ENCODE measurements around the gene RPS14. TPM values are rescaled to one million over a fixed set of nuclear protein-coding genes. Genes with fewer than 3 reads are reported as not detected.
A peak's percentile ranks its signal among the peaks of the same experiment; 100 is the strongest.

RPS14 gene
- polyA plus RNA-seq (2013, experiment 1 of 2), result 2,100 TPM
- 1,972 TPM for polyA plus RNA-seq (2013, experiment 2 of 2)

DNA sequence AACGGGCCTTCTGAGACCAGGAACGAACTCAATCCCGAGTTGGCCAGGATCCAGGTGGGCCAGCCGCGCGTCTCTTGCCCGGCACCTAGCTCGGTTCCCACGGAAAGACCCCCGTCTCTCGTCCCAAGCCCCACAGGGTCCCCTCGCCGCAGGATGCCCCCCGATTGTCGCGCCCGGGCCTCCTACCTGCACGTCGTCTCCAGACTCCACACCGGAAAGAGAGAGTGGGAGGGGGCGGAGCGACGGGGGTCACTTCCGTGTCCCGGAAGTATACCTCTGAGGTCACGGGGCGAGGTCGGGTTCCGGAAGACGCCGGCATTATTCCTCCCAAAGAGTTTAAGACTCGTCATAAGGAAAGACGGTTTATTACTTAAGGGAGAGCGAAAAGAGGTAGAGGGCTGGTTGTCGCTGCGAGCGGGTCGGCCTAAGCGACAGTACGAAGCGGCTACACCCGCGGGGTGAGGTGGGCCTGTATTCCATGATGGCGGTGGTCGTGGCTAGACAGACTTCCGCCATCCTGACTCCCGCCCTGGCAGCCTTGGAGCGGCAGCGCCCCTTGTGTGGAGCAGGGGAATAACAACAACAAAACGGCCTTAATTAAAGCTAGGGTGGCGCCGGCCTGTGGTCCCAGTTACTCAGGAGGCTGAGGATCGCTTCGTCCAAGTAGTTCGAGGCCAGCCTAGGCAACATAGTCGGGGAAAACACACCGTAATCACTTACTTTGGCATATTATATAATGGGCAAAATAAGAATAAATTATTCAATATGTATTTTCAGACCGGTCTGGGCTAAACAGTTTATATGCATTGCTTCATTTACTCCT, at the start of gene RPS14:
RPS14 (minus strand) TSS at position 223 of the 823 bp plus-strand sequence. CDS start 2,006 bp downstream, outside the sequence.
- 0 to 2% methylated on average over 27 to 46 of the region's 58 CpGs for WGBS, 2 experiments (ENCODE audit: insufficient coverage in 2 of 2)
- H3K27ac ChIP-seq (ENCODE audit: low read depth, low read length, severe bottlenecking), result peak within 1 kb of the TSS; percentile 93
- peaks cover 18% of the 10 kb centered on the region for H3K4me1 ChIP-seq (ENCODE audit: control insufficient read depth, insufficient read depth, low read length, poor library complexity, severe bottlenecking)
- H3K9me3 ChIP-seq (ENCODE audit: control insufficient read depth, low read length), result peaks cover 6% of the 10 kb centered on the region
- peaks cover 42% of the 10 kb centered on the region for H3K36me3 ChIP-seq (ENCODE audit: control insufficient read depth, insufficient read depth, low read length)
- peak within 1 kb of the TSS; percentile 93 for H3K4me3 ChIP-seq (ENCODE audit: extremely low read depth, insufficient read depth, low read length, poor library complexity, severe bottlenecking)

DNA sequence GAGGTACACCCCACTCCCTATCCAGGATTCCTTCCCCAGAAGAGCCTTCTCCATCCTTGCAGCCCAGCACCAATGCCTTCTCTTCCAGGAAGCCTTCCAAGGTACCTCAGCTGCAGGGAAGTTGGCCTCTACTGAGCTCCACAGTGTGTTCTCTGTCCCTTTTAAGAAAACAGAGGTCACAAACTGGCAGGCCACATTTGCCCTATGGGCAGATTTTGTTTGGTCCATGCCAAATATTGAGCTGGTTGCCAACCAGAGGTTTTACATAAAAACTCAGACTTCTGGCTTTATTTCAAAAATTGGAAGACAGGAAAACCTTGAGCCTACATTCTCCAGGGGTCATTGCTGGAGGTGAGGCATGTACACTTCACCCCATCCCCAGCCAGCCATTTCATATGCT, 49.4 kb upstream of the RPS14 start:
- Histone ChIP-seq H3K27ac (ENCODE audit: low read depth, low read length, severe bottlenecking) (no peak overlapping the region), H3K36me3 (ENCODE audit: control insufficient read depth, insufficient read depth, low read length) (peaks cover 54% of the 10 kb centered on the region), H3K4me3 (ENCODE audit: extremely low read depth, insufficient read depth, low read length, poor library complexity, severe bottlenecking) (no peak overlapping the region), H3K9me3 (ENCODE audit: control insufficient read depth, low read length) (no peaks in the 10 kb centered on the region), H3K4me1 (ENCODE audit: control insufficient read depth, insufficient read depth, low read length, poor library complexity, severe bottlenecking) (peaks cover 42% of the 10 kb centered on the region)

DNA sequence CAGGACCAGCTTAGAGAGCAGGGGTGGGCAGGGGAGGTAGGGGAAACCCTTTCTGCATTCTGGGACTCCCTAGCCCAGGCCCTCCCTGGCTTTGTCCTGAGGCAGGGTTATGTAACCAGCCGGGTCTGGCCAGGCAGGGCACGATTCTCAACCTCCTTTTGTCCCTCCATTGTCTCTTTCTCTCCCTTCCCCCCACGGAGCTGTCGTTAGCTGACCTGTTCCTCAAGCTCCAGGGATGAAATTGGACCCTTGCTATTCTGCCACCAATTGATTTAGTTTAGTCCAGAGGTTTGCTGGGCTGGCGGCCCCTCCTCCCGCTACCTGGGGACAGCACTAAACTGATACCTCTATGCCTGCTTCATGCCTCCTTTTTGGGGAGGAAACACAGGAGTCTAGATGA, 49.0 kb upstream of the RPS14 start:
- Histone ChIP-seq H3K36me3 (ENCODE audit: control insufficient read depth, insufficient read depth, low read length) (peaks cover 56% of the 10 kb centered on the region), H3K27ac (ENCODE audit: low read depth, low read length, severe bottlenecking) (no peak overlapping the region), H3K9me3 (ENCODE audit: control insufficient read depth, low read length) (no peaks in the 10 kb centered on the region), H3K4me1 (ENCODE audit: control insufficient read depth, insufficient read depth, low read length, poor library complexity, severe bottlenecking) (peaks cover 39% of the 10 kb centered on the region), H3K4me3 (ENCODE audit: extremely low read depth, insufficient read depth, low read length, poor library complexity, severe bottlenecking) (no peak overlapping the region)
- 46 to 64% methylated on average over 5 to 6 of the region's 6 CpGs for WGBS, 2 experiments (ENCODE audit: insufficient coverage in 2 of 2)

DNA sequence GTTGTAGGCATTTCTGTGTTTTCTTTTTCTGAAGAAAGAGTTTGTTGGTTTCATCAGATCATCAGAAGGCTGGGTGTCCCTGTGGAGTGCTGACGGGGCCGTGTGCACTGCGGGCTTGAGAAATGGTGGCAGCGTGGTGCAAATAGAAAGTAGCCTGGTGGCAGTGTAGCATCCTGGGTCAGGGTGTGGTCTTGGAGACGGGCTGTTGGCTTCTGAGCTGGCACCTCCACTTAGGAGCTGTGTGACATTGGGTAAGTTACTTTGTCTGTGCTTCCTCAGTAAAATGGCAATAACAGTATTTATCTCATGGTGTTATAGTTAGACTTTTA, 48.4 kb upstream of the RPS14 start:
- Histone ChIP-seq H3K36me3 (ENCODE audit: control insufficient read depth, insufficient read depth, low read length) (peaks cover 58% of the 10 kb centered on the region), H3K9me3 (ENCODE audit: control insufficient read depth, low read length) (no peaks in the 10 kb centered on the region), H3K4me1 (ENCODE audit: control insufficient read depth, insufficient read depth, low read length, poor library complexity, severe bottlenecking) (peaks cover 39% of the 10 kb centered on the region), H3K27ac (ENCODE audit: low read depth, low read length, severe bottlenecking) (no peak overlapping the region), H3K4me3 (ENCODE audit: extremely low read depth, insufficient read depth, low read length, poor library complexity, severe bottlenecking) (no peak overlapping the region)
- 92% methylated on average over 5 of the region's 5 CpGs for WGBS, 2 experiments (ENCODE audit: insufficient coverage in 2 of 2)

DNA sequence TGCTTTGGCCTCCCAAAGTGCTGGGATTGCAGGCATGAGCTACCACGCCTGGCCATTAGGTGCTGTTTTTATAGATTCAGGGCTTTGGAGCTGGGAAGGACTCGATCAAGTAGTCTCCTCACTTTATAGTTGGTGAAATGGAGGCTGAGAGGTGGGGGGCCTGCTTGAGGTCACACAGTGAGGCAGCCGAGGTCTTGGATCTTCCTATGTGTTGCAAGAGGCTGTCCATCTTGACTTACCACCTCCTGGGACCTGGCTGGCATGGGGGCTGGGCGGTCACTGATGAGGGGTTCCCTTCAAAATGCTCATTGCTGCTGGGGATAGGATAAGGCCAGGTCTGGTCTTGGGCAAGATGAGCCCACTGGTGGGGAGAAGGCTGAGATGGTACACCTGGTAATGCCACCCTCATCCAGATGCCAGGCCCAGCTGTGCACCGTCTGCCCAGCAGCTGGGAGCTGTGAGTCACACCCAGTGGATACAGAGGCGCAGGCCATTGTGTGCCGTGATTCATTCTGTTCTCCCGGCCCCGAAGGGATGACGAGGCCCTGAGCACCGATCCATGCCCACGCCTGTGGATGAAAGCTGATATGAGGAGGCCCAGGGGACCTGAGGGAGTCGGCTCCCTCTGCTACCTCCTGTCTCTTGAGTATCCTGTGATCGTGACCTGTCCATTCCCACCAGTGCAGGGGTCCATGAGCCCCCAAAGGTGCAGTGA, 47.9 kb upstream of the RPS14 start:
- H3K4me1 ChIP-seq (ENCODE audit: control insufficient read depth, insufficient read depth, low read length, poor library complexity, severe bottlenecking), result peaks cover 44% of the 10 kb centered on the region
- H3K4me3 ChIP-seq (ENCODE audit: extremely low read depth, insufficient read depth, low read length, poor library complexity, severe bottlenecking), result no peak overlapping the region
- H3K27ac ChIP-seq (ENCODE audit: low read depth, low read length, severe bottlenecking), result no peak overlapping the region
- H3K9me3 ChIP-seq (ENCODE audit: control insufficient read depth, low read length), result no peaks in the 10 kb centered on the region
- peaks cover 58% of the 10 kb centered on the region for H3K36me3 ChIP-seq (ENCODE audit: control insufficient read depth, insufficient read depth, low read length)
- WGBS, 2 experiments (ENCODE audit: insufficient coverage in 2 of 2), result 82 to 86% methylated on average over 9 to 13 of the region's 14 CpGs

DNA sequence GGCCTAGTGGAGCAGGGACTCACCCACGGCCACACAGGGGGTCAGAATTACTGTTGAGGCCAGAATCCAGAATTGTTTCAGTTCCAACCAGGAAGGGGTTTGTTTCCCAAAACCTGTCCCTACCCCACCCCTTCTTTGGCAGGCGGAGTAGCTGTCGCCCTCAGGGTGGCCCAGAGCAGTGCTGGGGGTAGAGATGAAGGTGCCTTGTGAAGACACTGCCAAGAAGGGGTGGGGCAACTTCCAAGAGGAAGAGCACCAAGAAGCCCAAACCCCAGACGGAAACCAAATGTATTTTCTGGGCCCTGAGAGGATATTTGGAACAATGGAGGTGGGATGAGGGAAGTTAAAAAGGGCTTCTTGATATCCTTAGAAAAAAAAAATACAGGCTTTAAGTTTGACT, 47.0 kb upstream of the RPS14 start:
- WGBS, 2 experiments (ENCODE audit: insufficient coverage in 2 of 2), result 100% methylated on average over 1 to 2 of the region's 4 CpGs
- H3K4me1 ChIP-seq (ENCODE audit: control insufficient read depth, insufficient read depth, low read length, poor library complexity, severe bottlenecking), result peaks cover 47% of the 10 kb centered on the region
- H3K27ac ChIP-seq (ENCODE audit: low read depth, low read length, severe bottlenecking), result peak overlapping the region; percentile 45
- peaks cover 65% of the 10 kb centered on the region for H3K36me3 ChIP-seq (ENCODE audit: control insufficient read depth, insufficient read depth, low read length)
- H3K4me3 ChIP-seq (ENCODE audit: extremely low read depth, insufficient read depth, low read length, poor library complexity, severe bottlenecking), result no peak overlapping the region
- H3K9me3 ChIP-seq (ENCODE audit: control insufficient read depth, low read length), result no peaks in the 10 kb centered on the region

DNA sequence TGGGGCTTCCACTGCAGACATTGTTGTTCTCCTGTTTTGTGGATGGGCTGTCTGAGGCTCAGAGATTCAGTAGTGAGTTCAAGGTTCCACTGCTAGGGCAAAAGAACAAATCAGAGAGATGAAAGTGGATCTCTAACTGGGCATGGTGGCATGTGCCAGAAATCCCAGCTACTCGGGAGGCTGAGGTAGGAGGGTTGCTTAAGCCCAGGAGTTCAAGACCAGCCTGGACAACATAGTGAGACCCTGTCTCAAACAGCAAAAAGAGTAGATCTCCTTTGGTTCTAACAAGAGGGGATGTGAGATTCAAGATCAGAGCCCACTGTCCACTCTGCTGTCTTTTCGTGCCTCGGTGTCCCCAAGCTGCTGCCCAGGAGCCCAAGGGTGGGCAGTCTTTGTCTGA, 46.6 kb upstream of the RPS14 start:
- H3K9me3 ChIP-seq (ENCODE audit: control insufficient read depth, low read length), result no peaks in the 10 kb centered on the region
- no peak overlapping the region for H3K4me3 ChIP-seq (ENCODE audit: extremely low read depth, insufficient read depth, low read length, poor library complexity, severe bottlenecking)
- H3K4me1 ChIP-seq (ENCODE audit: control insufficient read depth, insufficient read depth, low read length, poor library complexity, severe bottlenecking), result peaks cover 47% of the 10 kb centered on the region
- WGBS, 2 experiments (ENCODE audit: insufficient coverage in 2 of 2), result 91 to 100% methylated on average over 3 of the region's 3 CpGs
- no peak overlapping the region for H3K27ac ChIP-seq (ENCODE audit: low read depth, low read length, severe bottlenecking)
- peaks cover 64% of the 10 kb centered on the region for H3K36me3 ChIP-seq (ENCODE audit: control insufficient read depth, insufficient read depth, low read length)

DNA sequence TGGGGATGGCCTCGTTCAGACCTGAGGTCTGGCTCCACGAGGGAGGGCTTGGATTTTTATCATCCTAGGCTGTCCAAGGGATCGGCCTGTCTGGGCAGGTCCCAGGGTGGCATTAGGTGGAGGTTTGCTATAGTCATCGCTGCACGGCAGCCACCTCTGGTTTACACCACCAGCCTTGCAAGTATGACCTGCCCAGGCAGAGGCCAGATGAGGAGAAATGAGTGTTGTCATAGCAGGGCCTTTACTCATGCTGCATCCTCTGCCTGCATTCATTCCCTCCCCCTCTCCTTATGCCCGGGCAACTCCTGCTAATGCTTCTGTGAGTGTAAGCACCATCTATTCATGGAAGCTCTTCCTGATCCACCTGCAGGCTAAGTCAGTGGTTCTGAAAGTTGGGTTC, 43.1 kb upstream of the RPS14 start:
- H3K4me1 ChIP-seq (ENCODE audit: control insufficient read depth, insufficient read depth, low read length, poor library complexity, severe bottlenecking), result peaks cover 64% of the 10 kb centered on the region

DNA sequence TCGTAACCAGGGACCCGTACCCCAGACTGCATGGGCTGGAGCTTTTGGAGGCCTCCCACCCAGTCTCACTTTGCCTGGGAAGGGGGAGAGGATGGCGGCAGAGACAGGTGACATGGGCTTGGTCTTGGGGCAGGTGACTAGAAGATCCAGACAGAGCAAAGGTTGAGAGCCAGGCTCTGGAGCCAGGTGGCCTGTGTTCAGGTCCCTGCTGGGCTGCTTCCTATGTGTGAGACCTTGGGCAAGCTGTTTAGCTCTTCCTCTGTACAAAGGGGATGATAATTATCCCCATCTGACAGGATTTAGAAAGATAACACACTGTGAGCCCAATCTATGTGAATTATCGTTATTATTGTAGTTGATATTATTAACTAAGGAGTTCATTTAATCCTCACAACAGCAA, 42.3 kb upstream of the RPS14 start:
- Histone ChIP-seq H3K36me3 (ENCODE audit: control insufficient read depth, insufficient read depth, low read length) (peaks cover 41% of the 10 kb centered on the region), H3K4me1 (ENCODE audit: control insufficient read depth, insufficient read depth, low read length, poor library complexity, severe bottlenecking) (peaks cover 63% of the 10 kb centered on the region), H3K9me3 (ENCODE audit: control insufficient read depth, low read length) (no peaks in the 10 kb centered on the region), H3K4me3 (ENCODE audit: extremely low read depth, insufficient read depth, low read length, poor library complexity, severe bottlenecking) (no peak overlapping the region), H3K27ac (ENCODE audit: low read depth, low read length, severe bottlenecking) (no peak overlapping the region)
- WGBS, 2 experiments (ENCODE audit: insufficient coverage in 2 of 2), result 88 to 100% methylated on average over 2 to 3 of the region's 4 CpGs

More for the DNA sequence above, 43.1 kb upstream of the RPS14 start:
- Histone ChIP-seq H3K4me3 (ENCODE audit: extremely low read depth, insufficient read depth, low read length, poor library complexity, severe bottlenecking) (no peak overlapping the region), H3K9me3 (ENCODE audit: control insufficient read depth, low read length) (no peaks in the 10 kb centered on the region), H3K27ac (ENCODE audit: low read depth, low read length, severe bottlenecking) (no peak overlapping the region), H3K36me3 (ENCODE audit: control insufficient read depth, insufficient read depth, low read length) (peaks cover 44% of the 10 kb centered on the region)
- 86 to 90% methylated on average over 2 to 5 of the region's 6 CpGs for WGBS, 2 experiments (ENCODE audit: insufficient coverage in 2 of 2)

DNA sequence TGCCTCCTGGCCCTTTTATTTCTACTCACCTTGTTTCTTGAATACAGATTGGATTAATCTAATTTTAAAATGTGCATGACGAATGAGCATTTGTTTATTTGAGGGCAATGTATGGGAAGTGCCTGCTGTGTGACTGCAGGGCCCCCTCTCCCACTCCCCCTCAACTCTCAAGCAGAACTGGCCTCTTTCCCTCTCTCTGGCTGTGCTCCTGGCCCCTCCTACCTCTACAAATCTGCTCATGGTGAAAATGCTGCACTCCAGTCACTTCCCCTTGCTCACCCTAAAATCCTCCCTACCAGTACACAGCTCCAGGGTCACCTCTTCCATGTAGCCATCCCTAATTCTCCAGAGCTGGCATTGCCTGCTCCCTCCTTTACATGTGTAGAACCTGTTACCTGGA, 41.2 kb upstream of the RPS14 start:
- peaks cover 35% of the 10 kb centered on the region for H3K36me3 ChIP-seq (ENCODE audit: control insufficient read depth, insufficient read depth, low read length)
- H3K9me3 ChIP-seq (ENCODE audit: control insufficient read depth, low read length), result no peaks in the 10 kb centered on the region
- peaks cover 58% of the 10 kb centered on the region for H3K4me1 ChIP-seq (ENCODE audit: control insufficient read depth, insufficient read depth, low read length, poor library complexity, severe bottlenecking)
- no CpG with 5 or more reads among the region's 1 CpG for WGBS, 2 experiments (ENCODE audit: insufficient coverage in 2 of 2)
- no peak overlapping the region for H3K4me3 ChIP-seq (ENCODE audit: extremely low read depth, insufficient read depth, low read length, poor library complexity, severe bottlenecking)
- H3K27ac ChIP-seq (ENCODE audit: low read depth, low read length, severe bottlenecking), result peak overlapping the region; percentile 36

DNA sequence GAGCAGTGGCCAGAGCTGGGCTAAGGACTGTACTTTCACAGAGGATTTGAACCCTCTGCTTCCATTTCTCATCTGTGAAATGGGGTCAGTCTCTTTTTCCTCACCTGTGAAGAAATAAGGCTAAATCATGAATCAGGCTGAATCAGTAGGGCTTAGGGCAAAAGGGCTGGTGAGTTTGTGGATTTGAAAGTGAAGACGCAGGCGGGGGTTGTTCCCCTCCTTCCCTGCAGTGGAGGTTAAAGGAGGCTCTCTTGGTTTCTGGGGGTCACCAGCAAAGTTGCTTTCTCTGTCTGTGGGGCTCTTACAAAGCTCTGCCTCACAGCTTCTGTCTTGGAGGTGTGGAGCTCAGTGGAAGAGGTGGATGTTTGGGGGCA, 40.7 kb upstream of the RPS14 start:
- H3K36me3 ChIP-seq (ENCODE audit: control insufficient read depth, insufficient read depth, low read length), result peaks cover 31% of the 10 kb centered on the region
- no peak overlapping the region for H3K4me3 ChIP-seq (ENCODE audit: extremely low read depth, insufficient read depth, low read length, poor library complexity, severe bottlenecking)
- H3K4me1 ChIP-seq (ENCODE audit: control insufficient read depth, insufficient read depth, low read length, poor library complexity, severe bottlenecking), result peaks cover 58% of the 10 kb centered on the region
- H3K27ac ChIP-seq (ENCODE audit: low read depth, low read length, severe bottlenecking), result peak overlapping the region; percentile 36
- WGBS, 2 experiments (ENCODE audit: insufficient coverage in 2 of 2), result 80 to 88% methylated on average over 2 of the region's 2 CpGs
- H3K9me3 ChIP-seq (ENCODE audit: control insufficient read depth, low read length), result no peaks in the 10 kb centered on the region
